ENCODE results near the gene SAMD4B.

Gene SAMD4B

GRCh38 chr19:39384839-39385568 is 42.8 kb downstream of the SAMD4B start:
- DNase-seq (ENCODE audit: low read depth): no peak
- H3K4me3 ChIP-seq (ENCODE audit: low read depth, low read length): no peak overlapping the region
- no peak for TF ChIP-seq CTCF (IDR thresholded peaks at IDR 0.05; ENCODE audit: low read depth, low read length, missing control alignments)

- no peak overlapping the region for H3K4me3 ChIP-seq (ENCODE audit: low read depth, low read length)
- DNase-seq (ENCODE audit: low read depth): no peak
- no peak for TF ChIP-seq CTCF (IDR thresholded peaks at IDR 0.05; ENCODE audit: low read depth, low read length, missing control alignments)
These were observed 43.6 kb downstream of the SAMD4B start for GRCh38 chr19:39385629-39386411.

- H3K4me3 ChIP-seq (ENCODE audit: low read depth, low read length): no peak overlapping the region
- DNase-seq (ENCODE audit: low read depth): no peak
- TF ChIP-seq CTCF (IDR thresholded peaks at IDR 0.05; ENCODE audit: low read depth, low read length, missing control alignments): no peak
These were observed 44.3 kb downstream of the SAMD4B start for GRCh38 chr19:39386557-39386956.

DNA sequence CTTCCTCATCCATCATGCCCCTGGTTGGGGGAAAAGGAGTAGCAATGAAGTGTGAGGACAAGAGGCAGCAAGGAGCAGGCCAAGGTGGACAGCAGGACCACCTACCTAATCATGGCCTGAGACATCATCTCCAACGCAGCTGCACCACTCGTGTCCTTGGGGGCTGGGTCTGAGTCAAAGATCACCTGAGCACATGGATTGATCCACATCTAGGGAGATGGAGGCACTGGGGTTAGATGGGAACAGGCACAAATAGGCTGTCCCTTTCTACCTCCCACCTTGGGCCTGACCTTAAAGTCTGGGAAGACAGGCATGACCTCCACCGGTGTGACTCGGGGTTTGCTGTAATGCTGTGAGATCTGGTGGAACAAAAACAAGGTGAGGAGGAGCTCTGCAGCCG is 46.4 kb downstream of the SAMD4B start:
- no peak overlapping the region for H3K4me3 ChIP-seq (ENCODE audit: low read depth, low read length)
- no peak for DNase-seq (ENCODE audit: low read depth)
- no peak for TF ChIP-seq CTCF (IDR thresholded peaks at IDR 0.05; ENCODE audit: low read depth, low read length, missing control alignments)

DNA sequence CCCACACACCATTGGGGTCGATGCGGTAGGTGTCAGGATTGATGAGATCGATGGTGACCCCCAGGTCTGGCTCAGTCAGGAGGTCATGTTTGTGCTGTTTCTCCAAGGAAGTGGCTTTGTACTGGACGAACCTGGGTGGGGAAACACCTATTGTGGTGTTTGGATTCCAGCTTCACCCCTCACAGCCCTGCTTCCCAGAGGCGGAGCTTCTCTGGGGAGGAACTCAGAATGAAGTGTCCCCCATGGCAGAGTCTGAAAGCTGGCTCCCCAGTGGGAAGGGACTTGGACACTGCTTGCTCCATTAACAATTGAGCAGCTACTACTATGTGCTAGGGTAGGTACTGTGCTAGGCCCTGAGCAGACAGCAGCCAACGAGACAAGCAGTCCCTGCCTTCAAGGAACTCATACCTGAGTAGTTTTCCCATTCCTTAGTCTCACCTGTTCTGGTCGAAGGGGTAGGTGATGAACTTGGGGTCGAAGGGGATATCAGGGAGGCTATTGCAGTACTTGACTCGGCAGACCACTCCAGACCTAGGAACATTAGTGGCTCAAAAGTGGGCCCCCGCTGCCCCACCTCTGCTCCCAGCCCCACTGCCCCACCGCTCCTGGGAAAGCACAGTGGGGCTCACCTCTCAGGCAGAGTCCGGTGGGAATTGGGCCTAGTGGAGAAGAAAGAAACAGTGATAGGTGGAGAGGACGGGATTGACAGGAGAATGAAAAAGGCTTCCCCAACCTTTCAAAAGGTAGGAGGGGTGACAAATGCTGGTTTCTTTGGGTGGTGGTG is 47.6 kb downstream of the SAMD4B start:
- no peak for DNase-seq (ENCODE audit: low read depth)
- TF ChIP-seq CTCF (IDR thresholded peaks at IDR 0.05; ENCODE audit: low read depth, low read length, missing control alignments): no peak
- H3K4me3 ChIP-seq (ENCODE audit: low read depth, low read length): peak overlapping the region; percentile 71

- no peak for TF ChIP-seq CTCF (IDR thresholded peaks at IDR 0.05; ENCODE audit: low read depth, low read length, missing control alignments)
- DNase-seq (ENCODE audit: low read depth): no peak
- H3K4me3 ChIP-seq (ENCODE audit: low read depth, low read length): peak overlapping the region; percentile 71
These were observed 48.2 kb downstream of the SAMD4B start for GRCh38 chr19:39390451-39390750.

Measured in GM12864 (cell line).